ENCODE measurements around the gene DCLRE1B.
A peak's percentile ranks its signal among the peaks of the same experiment; 100 is the strongest.

The DCLRE1B gene

DNA sequence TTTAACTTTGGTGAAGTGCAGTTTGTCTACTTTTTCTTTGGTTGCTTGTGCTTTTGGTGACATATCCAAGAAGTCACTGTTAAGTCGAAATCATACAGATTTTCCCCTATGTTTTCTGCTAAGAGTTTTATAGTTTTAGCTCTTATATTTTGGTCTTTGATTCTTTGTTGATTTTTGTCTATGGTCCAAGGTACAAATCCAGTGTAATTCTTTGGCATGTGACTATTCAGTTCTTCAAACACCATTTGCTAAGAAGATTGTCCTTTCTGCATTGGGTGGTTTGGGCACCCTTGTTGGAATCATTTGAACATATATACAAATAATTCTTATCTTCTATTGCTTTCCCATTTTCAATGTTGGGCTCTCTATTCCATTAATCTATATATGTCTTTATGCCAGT, 40.2 kb downstream of the DCLRE1B start:
- Histone ChIP-seq H3K27ac (ENCODE audit: low read depth, low read length) (no peak overlapping the region), H3K4me2 (ENCODE audit: low read depth, low read length, poor library complexity, severe bottlenecking) (peak overlapping the region; percentile 31), H3K79me2 (ENCODE audit: insufficient read depth, low read length) (peaks cover 76% of the 10 kb centered on the region), H3K9me2 (replicated peaks; ENCODE audit: insufficient read depth, low read length) (no peaks in the 10 kb centered on the region), H4K20me1 (ENCODE audit: low read depth, low read length) (no peaks in the 10 kb centered on the region; the same call in 1 of the 2 replicates), H3K9ac (ENCODE audit: low read length) (no peak overlapping the region), H3K9me3 (ENCODE audit: insufficient read depth, low read length) (no peaks in the 10 kb centered on the region), H3F3A (ENCODE audit: insufficient read depth) (peaks cover 14% of the 10 kb centered on the region; the same call in 1 of the 2 replicates), H2AFZ (ENCODE audit: low read depth, low read length, severe bottlenecking) (no peak overlapping the region), H3K27me3 (ENCODE audit: low read length) (no peaks in the 10 kb centered on the region), H3K4me3 (ENCODE audit: insufficient read depth, low read length, poor library complexity, severe bottlenecking) (no peak overlapping the region), H3K36me3 (ENCODE audit: low read length) (peaks cover 30% of the 10 kb centered on the region)
- TF ChIP-seq, protein P1, sequence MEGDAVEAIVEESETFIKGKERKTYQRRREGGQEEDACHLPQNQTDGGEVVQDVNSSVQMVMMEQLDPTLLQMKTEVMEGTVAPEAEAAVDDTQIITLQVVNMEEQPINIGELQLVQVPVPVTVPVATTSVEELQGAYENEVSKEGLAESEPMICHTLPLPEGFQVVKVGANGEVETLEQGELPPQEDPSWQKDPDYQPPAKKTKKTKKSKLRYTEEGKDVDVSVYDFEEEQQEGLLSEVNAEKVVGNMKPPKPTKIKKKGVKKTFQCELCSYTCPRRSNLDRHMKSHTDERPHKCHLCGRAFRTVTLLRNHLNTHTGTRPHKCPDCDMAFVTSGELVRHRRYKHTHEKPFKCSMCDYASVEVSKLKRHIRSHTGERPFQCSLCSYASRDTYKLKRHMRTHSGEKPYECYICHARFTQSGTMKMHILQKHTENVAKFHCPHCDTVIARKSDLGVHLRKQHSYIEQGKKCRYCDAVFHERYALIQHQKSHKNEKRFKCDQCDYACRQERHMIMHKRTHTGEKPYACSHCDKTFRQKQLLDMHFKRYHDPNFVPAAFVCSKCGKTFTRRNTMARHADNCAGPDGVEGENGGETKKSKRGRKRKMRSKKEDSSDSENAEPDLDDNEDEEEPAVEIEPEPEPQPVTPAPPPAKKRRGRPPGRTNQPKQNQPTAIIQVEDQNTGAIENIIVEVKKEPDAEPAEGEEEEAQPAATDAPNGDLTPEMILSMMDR (IDR thresholded peaks at IDR 0.05; ENCODE audit: insufficient read depth, low read length, poor library complexity, severe bottlenecking), result no peak
- TF ChIP-seq EZH2phosphoT487 (conservative IDR thresholded peaks at IDR 0.05; ENCODE audit: low read length), result no peak

DNA sequence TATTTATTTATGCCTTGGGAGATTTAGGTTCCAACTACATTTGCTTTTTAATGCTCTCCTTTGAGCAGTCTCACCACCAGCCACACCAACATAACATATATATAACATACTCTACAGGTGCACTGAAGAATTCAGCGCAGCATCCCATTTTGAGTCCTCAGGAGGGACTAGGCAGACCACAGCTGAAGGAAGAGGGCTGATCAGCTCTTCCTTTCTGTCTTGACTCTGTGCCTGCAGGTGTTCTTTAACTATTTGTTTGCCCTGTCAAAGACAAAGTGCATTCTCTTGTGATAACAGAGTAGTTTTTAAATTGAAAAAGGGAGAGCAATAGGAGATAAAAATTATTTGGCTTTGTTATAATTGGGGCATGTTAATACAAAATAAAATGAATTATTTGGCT, 41.0 kb downstream of the DCLRE1B start:
- Histone ChIP-seq H3K27me3 (ENCODE audit: low read length) (no peaks in the 10 kb centered on the region), H3K9me2 (replicated peaks; ENCODE audit: insufficient read depth, low read length) (no peaks in the 10 kb centered on the region), H2AFZ (ENCODE audit: low read depth, low read length, severe bottlenecking) (no peak overlapping the region), H3K27ac (ENCODE audit: low read depth, low read length) (peak overlapping the region; percentile 36; the same call in 1 of the 2 replicates), H3K36me3 (ENCODE audit: low read length) (peaks cover 27% of the 10 kb centered on the region), H3K4me3 (ENCODE audit: insufficient read depth, low read length, poor library complexity, severe bottlenecking) (no peak overlapping the region), H3F3A (ENCODE audit: insufficient read depth) (peaks cover 14% of the 10 kb centered on the region; the same call in 1 of the 2 replicates), H3K79me2 (ENCODE audit: insufficient read depth, low read length) (peaks cover 79% of the 10 kb centered on the region), H4K20me1 (ENCODE audit: low read depth, low read length) (no peaks in the 10 kb centered on the region; the same call in 1 of the 2 replicates), H3K4me2 (ENCODE audit: low read depth, low read length, poor library complexity, severe bottlenecking) (peak overlapping the region; percentile 31), H3K9me3 (ENCODE audit: insufficient read depth, low read length) (no peaks in the 10 kb centered on the region), H3K9ac (ENCODE audit: low read length) (no peak overlapping the region)
- TF ChIP-seq, protein P1 (IDR thresholded peaks at IDR 0.05; ENCODE audit: insufficient read depth, low read length, poor library complexity, severe bottlenecking), result no peak
- TF ChIP-seq EZH2phosphoT487 (conservative IDR thresholded peaks at IDR 0.05; ENCODE audit: low read length), result no peak

DNA sequence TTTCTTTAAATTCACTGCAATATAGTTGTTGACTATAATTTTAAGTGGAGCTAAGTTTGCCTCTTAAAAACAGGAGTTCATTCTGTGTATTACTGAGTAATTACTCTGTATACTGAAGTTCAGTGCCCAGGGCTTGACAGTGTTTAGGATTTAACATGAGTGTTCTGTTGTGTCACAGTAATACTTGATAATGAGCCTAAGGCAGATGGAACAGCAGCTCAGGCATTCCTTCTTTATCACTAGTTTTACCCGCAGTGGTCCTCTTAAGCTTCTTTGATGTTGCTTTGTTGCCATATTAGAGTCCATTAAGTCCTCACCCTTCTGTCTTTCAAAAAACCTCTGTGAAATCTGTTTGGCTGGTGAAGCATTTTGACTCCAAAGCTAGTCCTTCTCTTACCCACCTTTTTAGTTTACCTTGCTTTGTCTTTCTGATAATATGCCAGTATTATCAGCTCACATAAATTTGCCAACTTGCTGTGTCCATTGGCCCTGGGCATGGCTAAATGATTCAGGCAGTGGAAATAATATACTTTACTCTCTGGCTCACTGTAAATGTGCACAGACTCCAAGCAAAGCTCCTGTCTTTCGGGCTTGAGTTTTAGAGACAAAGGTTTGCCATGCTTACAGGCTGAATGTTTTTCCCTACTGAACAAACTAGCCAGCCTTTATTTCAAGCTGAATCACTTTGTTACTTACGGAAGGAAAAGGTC, 41.7 kb downstream of the DCLRE1B start:
- H3K9ac ChIP-seq (ENCODE audit: low read length), result no peak overlapping the region
- H3K9me2 ChIP-seq (replicated peaks; ENCODE audit: insufficient read depth, low read length), result no peaks in the 10 kb centered on the region
- H3K27ac ChIP-seq (ENCODE audit: low read depth, low read length), result peak overlapping the region; percentile 34
- no peaks in the 10 kb centered on the region for H3K27me3 ChIP-seq (ENCODE audit: low read length)
- H3K4me3 ChIP-seq (ENCODE audit: insufficient read depth, low read length, poor library complexity, severe bottlenecking), result no peak overlapping the region
- H2AFZ ChIP-seq (ENCODE audit: low read depth, low read length, severe bottlenecking), result no peak overlapping the region
- TF ChIP-seq, protein P1 (IDR thresholded peaks at IDR 0.05; ENCODE audit: insufficient read depth, low read length, poor library complexity, severe bottlenecking), result no peak
- TF ChIP-seq EZH2phosphoT487 (conservative IDR thresholded peaks at IDR 0.05; ENCODE audit: low read length), result no peak
- H4K20me1 ChIP-seq (ENCODE audit: low read depth, low read length), result no peaks in the 10 kb centered on the region; the same call in 1 of the 2 replicates
- peaks cover 14% of the 10 kb centered on the region; the same call in 1 of the 2 replicates for H3F3A ChIP-seq (ENCODE audit: insufficient read depth)
- no peaks in the 10 kb centered on the region for H3K9me3 ChIP-seq (ENCODE audit: insufficient read depth, low read length)
- peaks cover 23% of the 10 kb centered on the region for H3K36me3 ChIP-seq (ENCODE audit: low read length)
- peaks cover 83% of the 10 kb centered on the region for H3K79me2 ChIP-seq (ENCODE audit: insufficient read depth, low read length)
- peak overlapping the region; percentile 31 for H3K4me2 ChIP-seq (ENCODE audit: low read depth, low read length, poor library complexity, severe bottlenecking)
